C4-2B (cell line): ENCODE data around the gene SUPT20HL2.

ENCODE experiments used
- ZFX ChIP-seq: fragments of 450-650 bp; IDR thresholded peaks from 2 replicates; pipeline ENCODE4 v1.6.1; 2017
- TF ChIP-seq, protein P1 (sequence below): fragments of 450-650 bp; conservative IDR thresholded peaks from 2 replicates; pipeline ENCODE4 v1.5.1; 2017; ENCODE audit warnings: mild to moderate bottlenecking

DNA sequence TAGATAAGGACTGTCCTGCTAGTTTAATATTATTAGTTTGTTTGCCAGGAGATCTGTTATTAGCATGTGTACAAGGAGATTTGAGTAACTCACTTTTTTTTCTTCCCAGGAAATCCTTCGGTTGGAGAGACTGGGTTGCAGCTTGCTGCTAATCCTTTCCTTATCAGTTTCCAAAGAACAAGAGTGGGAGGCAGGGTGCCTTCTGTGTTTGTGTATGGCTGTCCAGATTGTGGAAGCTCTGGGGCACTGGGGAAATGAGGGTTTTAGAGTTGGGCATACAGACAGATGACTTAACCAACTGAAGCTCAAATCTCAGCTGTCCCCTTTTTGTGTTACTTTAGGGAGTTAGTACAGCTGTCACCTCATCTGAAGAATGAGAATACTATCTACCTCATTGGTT is 34.0 kb upstream of the SUPT20HL2 start:
- TF ChIP-seq, protein P1, sequence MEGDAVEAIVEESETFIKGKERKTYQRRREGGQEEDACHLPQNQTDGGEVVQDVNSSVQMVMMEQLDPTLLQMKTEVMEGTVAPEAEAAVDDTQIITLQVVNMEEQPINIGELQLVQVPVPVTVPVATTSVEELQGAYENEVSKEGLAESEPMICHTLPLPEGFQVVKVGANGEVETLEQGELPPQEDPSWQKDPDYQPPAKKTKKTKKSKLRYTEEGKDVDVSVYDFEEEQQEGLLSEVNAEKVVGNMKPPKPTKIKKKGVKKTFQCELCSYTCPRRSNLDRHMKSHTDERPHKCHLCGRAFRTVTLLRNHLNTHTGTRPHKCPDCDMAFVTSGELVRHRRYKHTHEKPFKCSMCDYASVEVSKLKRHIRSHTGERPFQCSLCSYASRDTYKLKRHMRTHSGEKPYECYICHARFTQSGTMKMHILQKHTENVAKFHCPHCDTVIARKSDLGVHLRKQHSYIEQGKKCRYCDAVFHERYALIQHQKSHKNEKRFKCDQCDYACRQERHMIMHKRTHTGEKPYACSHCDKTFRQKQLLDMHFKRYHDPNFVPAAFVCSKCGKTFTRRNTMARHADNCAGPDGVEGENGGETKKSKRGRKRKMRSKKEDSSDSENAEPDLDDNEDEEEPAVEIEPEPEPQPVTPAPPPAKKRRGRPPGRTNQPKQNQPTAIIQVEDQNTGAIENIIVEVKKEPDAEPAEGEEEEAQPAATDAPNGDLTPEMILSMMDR: no peak
- no peak for TF ChIP-seq ZFX
